K562 (cell line): Measurements from ENCODE around the gene NT5C2. TPM values are rescaled to one million over a fixed set of nuclear protein-coding genes. Genes with fewer than 3 reads are reported as not detected.

ENCODE experiments used
- ATAC-seq: fragments of 200-7000 bp; cut with Tn5 transposase; 3 replicates; pipeline ENCODE4 v1.9.1; 2020; ENCODE audit warnings: moderate library complexity
- BruUV-seq: library from RNA; stranded (reverse); fragments of 400-500 nt; replicated peaks from 2 replicates; lab custom pipeline; 2021; lab: Mats Ljungman, UMichigan
- CTCF ChIA-PET: fragments of 300-600 bp; formaldehyde crosslinking; extraction: SDS; loops from one replicate; lab custom pipeline; 2021; ENCODE audit warnings: low intra/inter-chr PET ratio; lab: Yijun Ruan, JAX
- POLR2A ChIA-PET: fragments of 300-600, 350-650 bp; sonication (Branson Sonifier 250); formaldehyde crosslinking; extraction: SDS; loops from one replicate; lab custom pipeline; 2021; ENCODE audit warnings: antibody characterized with exemption, inconsistent platforms; lab: Yijun Ruan, JAX
- DNase-seq, 4 experiments: peaks; one replicate each; pipeline versions ENCODE4 v3.0.0 to v3.0.0-alpha.2; 2011 to 2018; ENCODE audit warnings: low spot score in 3 of 4, mixed read lengths in 3 of 4; ENCODE audit errors: extremely low read depth in 1 of 4
- FAIRE-seq: peaks from 2 replicates; lab custom pipeline; 2011; peaks lifted over from hg19 to GRCh38; lab: Jason Lieb, UNC
- H2AFZ ChIP-seq: 2 replicates; pipeline ENCODE4 v1.6.0; 2011; ENCODE audit warnings: low read depth, low read length, control low read depth, inconsistent platforms
- H3K27ac ChIP-seq: fragments of 200-600 bp; 3 replicates; pipeline ENCODE4 v1.8.0; 2011; ENCODE audit warnings: low read depth, mild to moderate bottlenecking, control low read depth, inconsistent platforms, low read length, moderate library complexity, mixed read lengths; ENCODE audit errors: extremely low read depth
- H3K27me3 ChIP-seq, 2 experiments: fragments of 300-600 bp in 1 of 2; 2 replicates in 1 of 2; 3 replicates in 1 of 2; pipeline versions ENCODE4 v1.6.0 to v1.8.0; 2011; ENCODE audit warnings: inconsistent platforms in 2 of 2, low read length in 2 of 2, mild to moderate bottlenecking in 1 of 2, mixed read lengths in 1 of 2, moderate library complexity in 1 of 2; ENCODE audit not compliant: control insufficient read depth in 2 of 2, insufficient read depth in 2 of 2
- H3K36me3 ChIP-seq: fragments of 300-600 bp; 3 replicates; pipeline ENCODE4 v1.8.0; 2011; ENCODE audit warnings: mild to moderate bottlenecking, low read length, inconsistent platforms; ENCODE audit not compliant: control insufficient read depth, insufficient read depth
- H3K4me1 ChIP-seq, 2 experiments: fragments of 200-600 bp in 1 of 2; replicated peaks in 1 of 2; 2 replicates in 1 of 2; 3 replicates in 1 of 2; pipeline versions ENCODE4 v1.5.1 to v1.8.0; 2011; ENCODE audit warnings: inconsistent platforms in 2 of 2, low read length in 2 of 2, mild to moderate bottlenecking in 1 of 2, mixed read lengths in 1 of 2, moderate library complexity in 1 of 2; ENCODE audit not compliant: control insufficient read depth in 2 of 2, insufficient read depth in 2 of 2
- H3K4me2 ChIP-seq: 2 replicates; pipeline ENCODE4 v1.6.1; 2011; ENCODE audit warnings: low read length, control low read depth, inconsistent platforms, mixed read lengths; ENCODE audit not compliant: insufficient read depth
- H3K4me3 ChIP-seq: fragments of 200-600 bp; sonication (generic), shearing (Covaris generic); 2 replicates; pipeline ENCODE4 v1.5.1; 2016; ENCODE audit warnings: control low read depth, inconsistent platforms
- H3K79me2 ChIP-seq: fragments of 200-600 bp; 3 replicates; pipeline ENCODE4 v1.8.0; 2011; ENCODE audit warnings: low read length, inconsistent platforms; ENCODE audit not compliant: control insufficient read depth, insufficient read depth
- H3K9ac ChIP-seq, 2 experiments: 2 replicates each; pipeline versions ENCODE4 v1.6.0 to v1.6.1; 2011; ENCODE audit warnings: low read depth in 2 of 2, low read length in 2 of 2, control low read depth in 1 of 2, inconsistent platforms in 1 of 2, mild to moderate bottlenecking in 1 of 2, mixed read lengths in 1 of 2; ENCODE audit not compliant: insufficient read depth in 1 of 2
- H3K9me1 ChIP-seq: one replicate; pipeline ENCODE4 v1.6.0; 2011; ENCODE audit warnings: inconsistent platforms, mild to moderate bottlenecking, low read length, moderate library complexity; ENCODE audit not compliant: control insufficient read depth, insufficient read depth
- H3K9me3 ChIP-seq: replicated peaks from 2 replicates; pipeline ENCODE4 v1.5.1; 2011; ENCODE audit warnings: low read depth, low read length, inconsistent platforms; ENCODE audit not compliant: control insufficient read depth, insufficient read depth
- H4K20me1 ChIP-seq: replicated peaks from 2 replicates; pipeline ENCODE4 v1.6.1; 2011; ENCODE audit warnings: low read length, inconsistent platforms, mixed read lengths; ENCODE audit not compliant: control insufficient read depth, insufficient read depth
- ATF6 ChIP-seq: sonication (generic); formaldehyde crosslinking; IDR thresholded peaks from 2 replicates; pipeline ENCODE4 v1.4.0; 2020; ENCODE audit warnings: mild to moderate bottlenecking, missing genetic modification reagents
- ATF7 ChIP-seq: fragments of 450-650 bp; IDR thresholded peaks from 2 replicates; pipeline ENCODE4 v1.7.1; 2014; ENCODE audit warnings: mild to moderate bottlenecking, moderate library complexity
- BACH1 ChIP-seq: fragments of 200-800 bp; sonication (Bioruptor generic); IDR thresholded peaks from 2 replicates; pipeline ENCODE4 v1.6.1; 2016; ENCODE audit warnings: missing genetic modification characterization, missing compliant biosample characterization
- C11orf30 ChIP-seq: fragments of 450-650 bp; IDR thresholded peaks from 2 replicates; pipeline ENCODE4 v1.6.1; 2016; ENCODE audit warnings: low read depth, mild to moderate bottlenecking
- CHD2 ChIP-seq: IDR thresholded peaks from 2 replicates; pipeline ENCODE4 v1.6.1; 2011; ENCODE audit warnings: low read depth, low read length
- CREB1 ChIP-seq, 2 experiments: sonication (generic) in 1 of 2; formaldehyde crosslinking in 1 of 2; IDR thresholded peaks; 2 replicates each; pipeline versions ENCODE4 v1.6.1 to v1.8.0; 2012 to 2022; ENCODE audit warnings: inconsistent platforms in 1 of 2, mild to moderate bottlenecking in 1 of 2, missing genetic modification reagents in 1 of 2, moderate library complexity in 1 of 2
- CSDE1 ChIP-seq, 2 experiments: fragments of 450-650 bp; IDR thresholded peaks; 2 replicates each; pipeline ENCODE4 v1.6.1; 2016; ENCODE audit warnings: mild to moderate bottlenecking in 1 of 2
- L3MBTL2 ChIP-seq: fragments of 450-650 bp; IDR thresholded peaks from 2 replicates; pipeline ENCODE4 v1.6.1; 2016; ENCODE audit warnings: mild to moderate bottlenecking, moderate library complexity
- MAX ChIP-seq: sonication (generic); formaldehyde crosslinking; IDR thresholded peaks from 2 replicates; pipeline ENCODE4 v1.9.0; 2022; ENCODE audit warnings: mild to moderate bottlenecking, missing genetic modification reagents
- NR2C2 ChIP-seq, 2 experiments: fragments of 200-800 bp in 1 of 2; sonication (Bioruptor generic) in 1 of 2; sonication (generic) in 1 of 2; formaldehyde crosslinking in 1 of 2; IDR thresholded peaks; 2 replicates each; pipeline versions ENCODE4 v1.6.1 to v1.8.0; 2016 to 2022; ENCODE audit warnings: mild to moderate bottlenecking in 1 of 2, missing compliant biosample characterization in 1 of 2, missing genetic modification characterization in 1 of 2, missing genetic modification reagents in 1 of 2
- RFX1 ChIP-seq: fragments of 450-650 bp; IDR thresholded peaks from 2 replicates; pipeline ENCODE4 v1.6.1; 2016; ENCODE audit warnings: mild to moderate bottlenecking, moderate library complexity
- TRIM25 ChIP-seq: fragments of 450-650 bp; IDR thresholded peaks from 2 replicates; pipeline ENCODE4 v1.7.0; 2016; ENCODE audit warnings: borderline replicate concordance
- ZNF239 ChIP-seq: fragments of 250-450 bp; sonication (Bioruptor Pico); IDR thresholded peaks from 2 replicates; pipeline ENCODE4 v1.4.0; 2020; ENCODE audit warnings: mild to moderate bottlenecking
- ZNF316 ChIP-seq: fragments of 450-650 bp; IDR thresholded peaks from 2 replicates; pipeline ENCODE4 v1.6.1; 2016
- ZNF830 ChIP-seq: fragments of 250-450 bp; sonication (Bioruptor Pico); IDR thresholded peaks from 2 replicates; pipeline ENCODE4 v1.5.0; 2021; ENCODE audit warnings: mild to moderate bottlenecking
- WGBS: fragments of 100-300 bp; shearing (Covaris generic); methylation state at CpG from one replicate; pipeline ENCODE4 v1.1.6; 2016; ENCODE audit warnings: low coverage, mixed read lengths; ENCODE audit not compliant: insufficient coverage; ENCODE audit errors: missing lambda C conversion rate; 5-methylcytosine and 5-hydroxymethylcytosine counted together
- in situ Hi-C: fragments of 300-500 bp; cut with MboI; formaldehyde crosslinking; loops from 4 replicates; pipeline ENCODE4 v1.15.0; 2018; ENCODE audit warnings: inconsistent platforms, mixed read lengths
- intact Hi-C: fragments of 100-400 bp; cut with micrococcal nuclease; formaldehyde crosslinking; loops from 2 replicates; pipeline ENCODE4 v1.14.2; 2022
- polyA plus RNA-seq, 8 experiments: library from polyadenylated mRNA; depleted of rRNA in 4 of 8; stranded (reverse) in 5 of 8; unstranded in 3 of 8; fragments of >200 nt; fragmentation: Nextera tagmentation in 2 of 8; fragmentation: Illumina TruSeq in 1 of 8; extraction: Ambion mirVana in 2 of 8; extraction: Trizol in 1 of 8; gene quantifications; 2 replicates each; pipeline versions ENCODE4 v1.2.1 to v1.2.3, GENCODE V29; 2011 to 2014; ENCODE audit warnings: inconsistent platforms in 1 of 8, missing spikeins in 1 of 8
- total RNA-seq, 7 experiments: library from RNA; depleted of rRNA in 6 of 7; stranded (reverse); fragments of >200 nt in 6 of 7; fragmentation: Illumina TruSeq in 2 of 7; extraction: Trizol in 2 of 7; gene quantifications; 2 replicates each; pipeline versions ENCODE4 v1.2.1 to v1.2.3, GENCODE V29; 2011 to 2021; ENCODE audit warnings: low replicate concordance in 1 of 7

Gene NT5C2
- total and polyA plus RNA-seq, 9 of the 15 experiments (the other 6 are each of a cell fraction or from before 2014, with no cell fraction given): 11.3 to 45.2 (median 27.7) TPM

GRCh38 chr10:103204353-103205255 lies 11.5 kb upstream of the NT5C2 start:
- CTCF ChIA-PET: no interaction called here

GRCh38 chr10:103203466-103203865 lies 10.4 kb upstream of the NT5C2 start:
- no peak overlapping the region for H3K27ac ChIP-seq
- CTCF ChIA-PET: no interaction called here
- ATAC-seq: no peak
- TF ChIP-seq NR2C2 (CRISPR knock-in tag; IDR thresholded peaks at IDR 0.05) (no peak), NR2C2 (tag; IDR thresholded peaks at IDR 0.05) (no peak), ATF7 (no peak), BACH1 (no peak), ATF6 (CRISPR knock-in tag) (no peak), CSDE1 (IDR thresholded peaks at IDR 0.05) (no peak), MAX (CRISPR knock-in tag) (no peak), TRIM25 (no peak)

More at GRCh38 chr10:103204353-103205255, 11.5 kb upstream of the NT5C2 start:
- 31% methylated on average over 6 of the region's 8 CpGs for WGBS
- Histone ChIP-seq H3K4me1 (no peaks in the 10 kb centered on the region; a peak in 1 of 5 replicates), H4K20me1 (no peaks in the 10 kb centered on the region), H3K4me2 (no peak overlapping the region), H3K4me3 (no peak overlapping the region), H2AFZ (no peak overlapping the region), H3K9me1 (no peaks in the 10 kb centered on the region), H3K9me3 (no peaks in the 10 kb centered on the region), H3K27me3 (no peaks in the 10 kb centered on the region), H3K79me2 (no peaks in the 10 kb centered on the region), H3K27ac (no peak overlapping the region), H3K36me3 (no peaks in the 10 kb centered on the region), H3K9ac (no peak overlapping the region)
- POLR2A ChIA-PET: interaction anchor here (1.0 kb wide), 1 partner anchor 10 kb away, joined by 4 read pairs; no protein-coding TSS in a partner anchor
- ATAC-seq (no peak), DNase-seq (no peak), FAIRE-seq (no peak)
- in situ Hi-C loops: no loop called here
- TF ChIP-seq RFX1 (peak; percentile 77), CREB1 (IDR thresholded peaks at IDR 0.05) (no peak), CREB1 (CRISPR knock-in tag; IDR thresholded peaks at IDR 0.05) (no peak), ZNF316 (peak; percentile 65; the same call in 1 of the 2 replicates), L3MBTL2 (no peak), ZNF830 (CRISPR knock-in tag) (no peak), CHD2 (no peak), ZNF239 (no peak), C11orf30 (peak; percentile 55; the same call in 1 of the 2 replicates)
- BruUV-seq: no TSS peak
- intact Hi-C loops: no loop called here

More at GRCh38 chr10:103203466-103203865, 10.4 kb upstream of the NT5C2 start:
- Histone ChIP-seq H3K4me2 (no peak overlapping the region), H3K9me1 (no peaks in the 10 kb centered on the region), H3K27me3 (no peaks in the 10 kb centered on the region), H3K9ac (no peak overlapping the region), H3K36me3 (no peaks in the 10 kb centered on the region), H4K20me1 (no peaks in the 10 kb centered on the region), H3K9me3 (no peaks in the 10 kb centered on the region), H2AFZ (no peak overlapping the region), H3K4me1 (peaks cover 0 to under 1% of the 10 kb centered on the region in 2 experiments; a peak in 2 of 5 replicates), H3K79me2 (no peaks in the 10 kb centered on the region), H3K4me3 (no peak overlapping the region)
- intact Hi-C loops: no loop called here
- FAIRE-seq: no peak
- WGBS: 75% methylated on average over 3 of the region's 3 CpGs
- DNase-seq: no peak
- in situ Hi-C loops: no loop called here
- POLR2A ChIA-PET: interaction anchor here (0.8 to 1.0 kb wide), 2 partner anchors 9 to 13 kb away, joined by 4 read pairs; no protein-coding TSS in a partner anchor
- BruUV-seq: no TSS peak
